ENCODE data around the gene SLC16A3. TPM values are rescaled to one million over a fixed set of nuclear protein-coding genes. Genes with fewer than 3 reads are reported as not detected.

SLC16A3 gene
- total and polyA plus RNA-seq, 2 of the 8 experiments (the other 6 are each of a cell fraction or from before 2014, with no cell fraction given) = 3.8 to 8.7 TPM

DNA sequence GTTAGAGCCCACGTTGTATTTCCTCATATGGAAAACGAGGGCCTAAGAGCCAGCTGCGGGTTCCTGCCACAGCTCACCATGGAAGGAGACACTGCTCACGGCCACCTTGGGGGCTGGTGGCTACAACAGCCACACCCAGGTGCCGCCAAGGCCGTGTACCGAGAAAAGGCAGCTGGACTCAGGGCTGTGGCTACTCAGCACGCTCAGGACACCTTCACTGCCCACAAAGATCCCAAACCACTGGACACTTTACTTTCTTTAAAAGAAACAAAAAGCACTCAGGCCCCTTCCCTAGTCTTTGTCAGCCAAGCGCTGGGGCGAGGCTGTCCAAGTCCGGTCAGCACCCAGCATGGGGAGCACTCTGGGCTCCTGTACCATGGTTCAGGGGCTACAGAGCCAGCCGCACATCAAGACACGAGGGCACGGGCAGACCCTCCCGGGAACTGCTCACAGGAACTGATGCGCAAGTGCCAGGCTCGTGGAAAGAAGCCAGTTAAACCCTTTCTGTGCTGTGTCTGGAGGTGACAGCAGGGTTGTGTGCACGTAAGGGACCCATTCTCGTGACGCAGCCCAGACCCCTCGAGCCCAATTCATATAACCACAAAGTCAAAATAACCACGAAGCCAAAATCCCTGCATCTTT, 18.5 kb downstream of the SLC16A3 start:
- FAIRE-seq = no peak
- H2BK5ac ChIP-seq (ENCODE audit: low read depth, low read length) = no peak overlapping the region
- H3K36me3 ChIP-seq (ENCODE audit: control insufficient read depth in 2 of 4, insufficient read depth in 4 of 4, low read length in 3 of 4) = peaks cover 51 to 98% (median 90%) of the 10 kb centered on the region in 4 experiments
- H3K9me3 ChIP-seq (ENCODE audit: insufficient read depth in 2 of 2, low read depth in 1 of 2, low read length in 1 of 2) = no peaks in the 10 kb centered on the region; a peak in 1 of 4 replicates
- DNase-seq (ENCODE audit: low read depth in 1 of 2, low spot score in 2 of 2) = no peak
- H3K4me3 ChIP-seq (ENCODE audit: extremely low read depth in 1 of 4, insufficient read depth in 2 of 4, low read depth in 3 of 4, low read length in 4 of 4) = no peak overlapping the region
- no peaks in the 10 kb centered on the region; a peak in 1 of 7 replicates for H3K4me1 ChIP-seq (replicated peaks in 1 of 4; ENCODE audit: control insufficient read depth in 3 of 4, insufficient read depth in 4 of 4, low read length in 3 of 4)
- H2AFZ ChIP-seq (ENCODE audit: low read length) = no peak overlapping the region
- ChIA-PET CTCF (ENCODE audit: partially characterized antibody) (interaction anchor here (0.7 to 0.8 kb wide), 2 partner anchors 12 to 114 kb away, joined by 3 read pairs; no protein-coding TSS in a partner anchor), POLR2A (ENCODE audit: partially characterized antibody) (interaction anchor here (1.2 to 1.3 kb wide), 2 partner anchors 11 to 19 kb away, joined by 3 to 4 read pairs; partner anchors contain the start of gene SLC16A3)
- no peak overlapping the region for H2BK12ac ChIP-seq (ENCODE audit: low read depth, low read length)
- no peak overlapping the region for H3K14ac ChIP-seq (ENCODE audit: insufficient read length)
- H3K27me3 ChIP-seq (replicated peaks in 1 of 4; ENCODE audit: control insufficient read depth in 3 of 4, extremely low read depth in 1 of 4, insufficient read depth in 3 of 4, low read length in 3 of 4) = no peaks in the 10 kb centered on the region
- peaks cover 0 to 28% of the 10 kb centered on the region in 2 experiments; a peak in 1 of 4 replicates for H3K79me2 ChIP-seq (ENCODE audit: control insufficient read depth in 1 of 2, insufficient read depth in 2 of 2, low read length in 2 of 2)
- no peak overlapping the region for H3K4me2 ChIP-seq (ENCODE audit: insufficient read depth in 1 of 2, low read depth in 2 of 2, low read length in 2 of 2)
- no peak overlapping the region for H4K8ac ChIP-seq (ENCODE audit: extremely low read depth, insufficient read depth, low read length)
- H2AK5ac ChIP-seq (ENCODE audit: low read depth, low read length) = no peak overlapping the region
- no peak overlapping the region for H4K5ac ChIP-seq (ENCODE audit: insufficient read length, low read depth, low read length)
- H3K23me2 ChIP-seq (ENCODE audit: low read depth, low read length) = no peaks in the 10 kb centered on the region
- H3K18ac ChIP-seq (ENCODE audit: extremely low read depth, low read length) = no peak overlapping the region
- H3K9ac ChIP-seq (replicated peaks in 1 of 4; ENCODE audit: extremely low read depth in 1 of 4, low read depth in 3 of 4, low read length in 3 of 4) = no peak overlapping the region
- no peak overlapping the region for H2BK120ac ChIP-seq (replicated peaks; ENCODE audit: low read depth, low read length)
- H3K56ac ChIP-seq (replicated peaks; ENCODE audit: insufficient read length, low read depth, low read length) = no peak overlapping the region
- H3K23ac ChIP-seq (ENCODE audit: insufficient read length) = no peak overlapping the region
- peaks cover 48 to 53% of the 10 kb centered on the region in 2 experiments for H4K20me1 ChIP-seq (replicated peaks in 1 of 2; ENCODE audit: control insufficient read depth in 1 of 2, insufficient read depth in 2 of 2, low read length in 2 of 2)
- no peak overlapping the region for H4K91ac ChIP-seq (replicated peaks; ENCODE audit: insufficient read length, low read length)
- no peak overlapping the region for H2BK15ac ChIP-seq (ENCODE audit: low read length)
- WGBS, 2 experiments (ENCODE audit: extremely low coverage in 1 of 2, insufficient coverage in 1 of 2, insufficient read length in 1 of 2, insufficient replicate concordance in 2 of 2, low coverage in 1 of 2, low lambda C conversion rate in 2 of 2, missing lambda C conversion rate in 1 of 2) = 90% methylated on average over 22 of the region's 22 CpGs; no CpG with 5 or more reads in 1 of the 2 experiments
- H2BK20ac ChIP-seq (ENCODE audit: low read length) = no peak overlapping the region
- H3K27ac ChIP-seq (ENCODE audit: low read depth, low read length) = no peak overlapping the region
- H3K79me1 ChIP-seq (ENCODE audit: low read depth, low read length) = peaks cover 25% of the 10 kb centered on the region
- H3K4ac ChIP-seq (replicated peaks; ENCODE audit: insufficient read length, low read depth, low read length) = no peak overlapping the region
- TF ChIP-seq TAF1 (IDR thresholded peaks at IDR 0.05; ENCODE audit: low read depth, low read length) (no peak), NANOG (IDR thresholded peaks at IDR 0.05; ENCODE audit: insufficient read depth, low read depth, low read length, poor library complexity, severe bottlenecking) (no peak), EP300 (IDR thresholded peaks at IDR 0.05; ENCODE audit: borderline replicate concordance in 1 of 2, low read depth in 2 of 2, low read length in 2 of 2) (no peak), BACH1 (IDR thresholded peaks at IDR 0.05; ENCODE audit: low read length) (no peak), EZH2 (IDR thresholded peaks at IDR 0.05; ENCODE audit: low read depth, low read length, severe bottlenecking) (no peak), PHF8 (conservative IDR thresholded peaks at IDR 0.05; ENCODE audit: low read depth, low read length) (no peak), KDM5A (IDR thresholded peaks at IDR 0.05; ENCODE audit: low read length) (no peak), KDM1A (IDR thresholded peaks at IDR 0.05; ENCODE audit: borderline replicate concordance, low read length) (no peak), GTF2F1 (IDR thresholded peaks at IDR 0.05; ENCODE audit: borderline replicate concordance, low read depth, low read length) (no peak), BRCA1 (IDR thresholded peaks at IDR 0.05; ENCODE audit: low read depth, low read length) (no peak)
- TF ChIP-seq, protein P1, sequence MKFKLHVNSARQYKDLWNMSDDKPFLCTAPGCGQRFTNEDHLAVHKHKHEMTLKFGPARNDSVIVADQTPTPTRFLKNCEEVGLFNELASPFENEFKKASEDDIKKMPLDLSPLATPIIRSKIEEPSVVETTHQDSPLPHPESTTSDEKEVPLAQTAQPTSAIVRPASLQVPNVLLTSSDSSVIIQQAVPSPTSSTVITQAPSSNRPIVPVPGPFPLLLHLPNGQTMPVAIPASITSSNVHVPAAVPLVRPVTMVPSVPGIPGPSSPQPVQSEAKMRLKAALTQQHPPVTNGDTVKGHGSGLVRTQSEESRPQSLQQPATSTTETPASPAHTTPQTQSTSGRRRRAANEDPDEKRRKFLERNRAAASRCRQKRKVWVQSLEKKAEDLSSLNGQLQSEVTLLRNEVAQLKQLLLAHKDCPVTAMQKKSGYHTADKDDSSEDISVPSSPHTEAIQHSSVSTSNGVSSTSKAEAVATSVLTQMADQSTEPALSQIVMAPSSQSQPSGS (IDR thresholded peaks at IDR 0.05; ENCODE audit: low read length) = no peak

Data from H1 (cell line).